ENCODE measurements around the gene ATF6.

The ATF6 gene

GRCh38 chr1:161866241-161866640, 100.1 kb downstream of the ATF6 start:
- Mint-ChIP-seq H3K4me3 (no peak overlapping the region), H3K36me3 (peaks cover 21% of the 10 kb centered on the region), H3K9me3 (no peaks in the 10 kb centered on the region), H3K27ac (no peak overlapping the region), H3K27me3 (no peaks in the 10 kb centered on the region), H3K4me1 (no peaks in the 10 kb centered on the region)

DNA sequence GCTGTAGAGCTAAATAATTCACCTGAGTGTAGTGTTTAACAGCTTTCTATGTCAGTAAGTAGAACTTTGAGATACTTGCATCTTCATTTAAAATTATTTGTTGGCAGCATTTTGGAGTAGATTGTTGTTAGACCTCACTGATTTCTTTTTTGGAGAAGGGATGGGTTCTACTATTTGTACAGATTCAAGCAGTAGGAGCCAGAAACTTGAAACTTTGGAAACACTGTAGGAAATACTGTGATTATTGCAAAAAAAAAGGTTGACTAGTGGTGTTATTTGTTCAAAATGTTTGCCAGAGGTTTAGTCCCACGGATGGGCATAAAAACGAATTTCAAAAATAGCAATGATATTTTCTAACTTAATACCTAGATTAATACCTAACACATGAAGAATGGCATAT, 102.7 kb downstream of the ATF6 start:
- no peak overlapping the region for H3K27ac Mint-ChIP-seq
- no peaks in the 10 kb centered on the region for H3K27me3 Mint-ChIP-seq
- H3K36me3 Mint-ChIP-seq: peaks cover 25% of the 10 kb centered on the region
- H3K4me3 Mint-ChIP-seq: no peak overlapping the region
- peaks cover 4% of the 10 kb centered on the region for H3K4me1 Mint-ChIP-seq
- no peaks in the 10 kb centered on the region for H3K9me3 Mint-ChIP-seq

DNA sequence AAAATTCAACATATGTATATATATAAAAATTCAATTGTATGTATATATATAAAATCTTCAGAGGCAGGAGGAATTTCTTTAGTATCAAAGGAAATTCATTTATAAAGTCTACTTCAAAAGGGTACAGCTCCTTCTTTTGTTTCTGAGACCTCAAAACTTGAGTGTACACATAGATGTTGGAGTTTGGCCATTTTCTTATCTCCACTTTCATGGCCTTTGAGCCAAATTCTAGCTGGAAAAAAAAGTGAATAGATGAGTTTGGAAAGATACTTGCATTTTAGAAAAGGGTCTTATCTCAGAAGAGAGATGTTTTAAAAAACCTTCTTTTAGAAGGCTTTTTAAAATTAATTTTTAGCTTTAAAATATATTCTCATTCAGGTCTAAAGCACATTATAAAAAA, 103.2 kb downstream of the ATF6 start:
- Mint-ChIP-seq H3K36me3 (peaks cover 24% of the 10 kb centered on the region), H3K4me1 (peaks cover 4% of the 10 kb centered on the region), H3K4me3 (no peak overlapping the region), H3K27me3 (no peaks in the 10 kb centered on the region), H3K27ac (no peak overlapping the region), H3K9me3 (no peaks in the 10 kb centered on the region)

GRCh38 chr1:161872506-161872905, 106.4 kb downstream of the ATF6 start:
- Mint-ChIP-seq H3K36me3 (peaks cover 16% of the 10 kb centered on the region), H3K4me1 (peaks cover 4% of the 10 kb centered on the region), H3K9me3 (no peaks in the 10 kb centered on the region), H3K4me3 (no peak overlapping the region), H3K27me3 (no peaks in the 10 kb centered on the region), H3K27ac (peak overlapping the region; percentile 0)

- Mint-ChIP-seq H3K9me3 (no peaks in the 10 kb centered on the region), H3K27ac (no peak overlapping the region), H3K4me3 (no peak overlapping the region), H3K27me3 (no peaks in the 10 kb centered on the region), H3K4me1 (peaks cover 8% of the 10 kb centered on the region), H3K36me3 (peaks cover 7% of the 10 kb centered on the region)
These were observed 113.1 kb downstream of the ATF6 start for GRCh38 chr1:161879261-161879660.

- Mint-ChIP-seq H3K4me3 (no peak overlapping the region), H3K4me1 (peaks cover 8% of the 10 kb centered on the region), H3K27ac (no peak overlapping the region), H3K27me3 (no peaks in the 10 kb centered on the region), H3K9me3 (no peaks in the 10 kb centered on the region), H3K36me3 (peaks cover 21% of the 10 kb centered on the region)
These were observed 118.4 kb downstream of the ATF6 start for GRCh38 chr1:161884475-161884874.

DNA sequence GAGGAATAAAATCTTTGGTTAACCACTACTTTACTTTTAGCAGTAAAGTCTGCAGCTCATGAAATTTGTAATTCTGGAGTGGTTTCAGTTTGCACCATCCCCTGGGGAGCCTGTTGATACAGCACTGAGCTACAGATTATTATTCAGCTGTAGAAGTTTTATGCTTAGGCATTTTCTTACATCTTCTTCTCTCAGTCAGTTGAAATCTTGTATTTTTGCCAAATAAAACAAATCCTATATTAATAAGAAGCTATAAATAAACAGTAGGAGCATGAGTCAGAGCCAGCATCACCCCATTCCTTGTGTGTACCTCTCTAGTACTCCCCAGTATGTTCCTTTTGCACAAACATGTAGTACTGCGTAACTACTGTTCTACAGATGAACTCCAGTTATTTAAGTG, 118.9 kb downstream of the ATF6 start:
- H3K4me1 Mint-ChIP-seq: peaks cover 8% of the 10 kb centered on the region
- no peaks in the 10 kb centered on the region for H3K27me3 Mint-ChIP-seq
- peaks cover 3% of the 10 kb centered on the region for H3K9me3 Mint-ChIP-seq
- H3K4me3 Mint-ChIP-seq: no peak overlapping the region
- no peak overlapping the region for H3K27ac Mint-ChIP-seq
- H3K36me3 Mint-ChIP-seq: peaks cover 26% of the 10 kb centered on the region

DNA sequence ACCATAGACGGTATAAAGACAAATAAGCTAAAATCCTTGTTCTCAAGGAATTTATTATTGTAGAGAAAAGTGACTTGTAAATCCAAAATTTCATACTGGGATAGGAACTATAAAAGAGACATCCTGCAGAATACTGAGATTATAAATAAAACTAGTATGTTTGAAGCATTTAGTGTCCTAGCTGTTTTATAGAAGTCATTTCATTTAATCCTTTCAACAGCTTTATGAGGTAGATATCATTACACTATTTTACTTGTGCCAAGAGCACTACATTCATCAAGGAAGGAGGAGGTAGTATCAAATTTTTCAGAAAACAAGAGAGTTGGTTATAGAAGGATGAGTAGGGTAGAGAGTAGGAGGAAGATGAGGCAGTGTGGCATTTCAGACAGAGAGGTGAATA, 119.6 kb downstream of the ATF6 start:
- H3K4me3 Mint-ChIP-seq: no peak overlapping the region
- peaks cover 8% of the 10 kb centered on the region for H3K4me1 Mint-ChIP-seq
- H3K9me3 Mint-ChIP-seq: peaks cover 4% of the 10 kb centered on the region
- H3K36me3 Mint-ChIP-seq: peaks cover 33% of the 10 kb centered on the region
- no peaks in the 10 kb centered on the region for H3K27me3 Mint-ChIP-seq
- H3K27ac Mint-ChIP-seq: no peak overlapping the region

DNA sequence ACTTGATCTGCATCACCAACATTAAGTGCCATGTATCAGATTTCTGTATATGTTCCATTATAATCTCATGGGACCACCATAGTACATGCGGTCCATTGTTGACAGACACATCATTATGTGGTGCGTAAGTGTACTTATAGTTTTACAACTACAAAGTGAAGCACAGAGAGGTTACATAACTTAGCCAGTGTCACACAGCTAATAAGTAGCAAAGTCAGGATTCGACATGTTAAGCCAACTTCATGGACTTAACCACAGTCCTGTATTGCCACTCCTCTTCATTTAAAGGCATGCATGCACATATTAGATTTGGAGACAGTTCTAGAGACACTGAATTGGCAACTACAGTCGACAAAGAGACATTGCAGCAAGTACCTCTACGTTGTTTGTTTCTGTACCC, 120.5 kb downstream of the ATF6 start:
- Mint-ChIP-seq H3K4me1 (peaks cover 8% of the 10 kb centered on the region), H3K27me3 (no peaks in the 10 kb centered on the region), H3K9me3 (peaks cover 4% of the 10 kb centered on the region), H3K4me3 (no peak overlapping the region), H3K27ac (no peak overlapping the region), H3K36me3 (peaks cover 34% of the 10 kb centered on the region)

GRCh38 chr1:161887730-161888287, 121.7 kb downstream of the ATF6 start:
- H3K27me3 Mint-ChIP-seq: no peaks in the 10 kb centered on the region
- H3K36me3 Mint-ChIP-seq: peaks cover 35% of the 10 kb centered on the region
- H3K27ac Mint-ChIP-seq: no peak overlapping the region
- no peak overlapping the region for H3K4me3 Mint-ChIP-seq
- H3K9me3 Mint-ChIP-seq: peaks cover 4% of the 10 kb centered on the region
- H3K4me1 Mint-ChIP-seq: peaks cover 4% of the 10 kb centered on the region

DNA sequence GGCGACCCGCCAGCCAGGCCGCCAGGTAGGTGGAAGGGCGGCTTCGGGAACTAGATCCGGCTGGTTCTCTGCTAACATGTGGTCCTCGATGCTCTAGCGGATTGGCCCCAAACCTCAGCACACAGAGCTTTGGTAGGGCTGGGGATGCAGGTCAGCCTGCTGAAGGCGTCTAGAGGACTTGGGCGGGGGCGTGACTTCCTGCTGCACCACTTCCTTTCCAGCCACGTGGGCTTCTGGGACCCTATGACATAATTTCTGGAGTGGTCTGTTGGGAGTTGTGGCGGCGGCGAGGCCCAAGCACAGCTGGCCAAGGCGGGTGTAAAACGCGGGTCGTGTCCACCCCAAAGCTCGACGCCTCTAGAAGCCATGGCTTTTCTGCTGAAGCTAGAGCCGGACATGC, 124.5 kb downstream of the ATF6 start:
- H3K36me3 Mint-ChIP-seq: peaks cover 36% of the 10 kb centered on the region
- H3K4me1 Mint-ChIP-seq: no peaks in the 10 kb centered on the region
- peaks cover 4% of the 10 kb centered on the region for H3K9me3 Mint-ChIP-seq
- no peak overlapping the region for H3K4me3 Mint-ChIP-seq
- H3K27me3 Mint-ChIP-seq: no peaks in the 10 kb centered on the region
- no peak overlapping the region for H3K27ac Mint-ChIP-seq

- Mint-ChIP-seq H3K27me3 (no peaks in the 10 kb centered on the region), H3K36me3 (no peaks in the 10 kb centered on the region), H3K9me3 (no peaks in the 10 kb centered on the region)
These were observed 133.0 kb downstream of the ATF6 start for GRCh38 chr1:161899091-161899490.

GRCh38 chr1:161900160-161900559, 134.0 kb downstream of the ATF6 start:
- H3K36me3 Mint-ChIP-seq: no peaks in the 10 kb centered on the region
- no peaks in the 10 kb centered on the region for H3K27me3 Mint-ChIP-seq

More at GRCh38 chr1:161899091-161899490, 133.0 kb downstream of the ATF6 start:
- H3K27ac Mint-ChIP-seq: no peak overlapping the region
- H3K4me3 Mint-ChIP-seq: no peak overlapping the region
- H3K4me1 Mint-ChIP-seq: peaks cover under 1% of the 10 kb centered on the region

GRCh38 chr1:161902182-161902581, 136.1 kb downstream of the ATF6 start:
- H3K4me1 Mint-ChIP-seq: peaks cover 28% of the 10 kb centered on the region
- no peaks in the 10 kb centered on the region for H3K9me3 Mint-ChIP-seq
- H3K36me3 Mint-ChIP-seq: no peaks in the 10 kb centered on the region
- H3K4me3 Mint-ChIP-seq: no peak overlapping the region
- no peak overlapping the region for H3K27ac Mint-ChIP-seq
- H3K27me3 Mint-ChIP-seq: no peaks in the 10 kb centered on the region

More at GRCh38 chr1:161900160-161900559, 134.0 kb downstream of the ATF6 start:
- Mint-ChIP-seq H3K4me3 (no peak overlapping the region), H3K4me1 (peaks cover 11% of the 10 kb centered on the region), H3K27ac (no peak overlapping the region), H3K9me3 (no peaks in the 10 kb centered on the region)

DNA sequence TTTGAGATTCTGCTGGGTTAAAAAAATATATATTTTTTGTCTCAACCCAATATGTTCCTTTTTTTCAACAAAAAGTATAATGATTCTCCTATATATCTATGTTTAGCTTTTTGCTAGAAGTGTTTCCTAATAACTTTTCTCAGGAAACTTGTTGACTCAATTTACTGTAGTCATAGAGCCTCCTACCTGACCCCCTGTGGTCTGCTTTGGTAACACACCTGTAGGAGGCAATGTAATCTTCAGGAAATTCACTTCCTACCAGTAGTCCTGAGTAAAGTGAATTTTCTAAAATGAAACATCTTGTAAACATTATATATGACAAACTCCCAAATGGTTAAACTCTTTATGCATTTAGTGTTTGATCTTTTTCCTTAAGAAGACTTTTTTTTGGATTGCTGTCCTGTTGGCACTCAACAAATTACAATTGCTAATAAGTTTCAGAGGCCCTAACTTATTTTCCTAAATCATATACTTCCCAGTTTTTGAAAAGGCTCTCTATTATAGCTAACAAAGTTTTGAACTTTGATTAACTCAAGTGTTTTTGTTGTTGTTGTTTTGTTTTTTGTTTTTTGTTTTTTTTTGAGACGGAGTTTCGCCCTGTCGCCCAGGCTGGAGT, 139.3 kb downstream of the ATF6 start:
- Mint-ChIP-seq H3K4me1 (peaks cover 40% of the 10 kb centered on the region), H3K9me3 (no peaks in the 10 kb centered on the region), H3K36me3 (no peaks in the 10 kb centered on the region), H3K4me3 (no peak overlapping the region), H3K27ac (no peak overlapping the region), H3K27me3 (no peaks in the 10 kb centered on the region)

DNA sequence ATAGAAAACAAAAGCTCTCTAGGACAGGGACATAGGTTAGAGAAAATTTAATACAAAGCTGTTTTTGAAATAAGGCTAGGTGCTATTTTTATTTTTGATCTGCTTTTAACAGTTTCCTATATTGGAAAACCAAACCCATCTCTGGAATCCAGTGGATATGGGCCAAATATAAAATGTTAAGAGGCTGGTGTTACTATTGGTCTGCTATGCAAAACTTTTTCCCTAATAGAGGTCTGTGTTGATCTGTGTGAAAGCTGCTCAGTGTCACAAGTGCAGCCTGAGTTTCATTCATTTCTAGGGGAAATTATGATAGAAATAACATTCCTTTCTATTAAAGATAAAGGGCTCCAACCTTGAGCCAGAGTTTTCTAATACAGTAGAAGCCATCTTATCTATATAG, 141.1 kb downstream of the ATF6 start:
- Mint-ChIP-seq H3K27me3 (no peaks in the 10 kb centered on the region), H3K4me3 (no peak overlapping the region), H3K9me3 (no peaks in the 10 kb centered on the region), H3K36me3 (peaks cover 3% of the 10 kb centered on the region), H3K27ac (no peak overlapping the region), H3K4me1 (peaks cover 52% of the 10 kb centered on the region)

DNA sequence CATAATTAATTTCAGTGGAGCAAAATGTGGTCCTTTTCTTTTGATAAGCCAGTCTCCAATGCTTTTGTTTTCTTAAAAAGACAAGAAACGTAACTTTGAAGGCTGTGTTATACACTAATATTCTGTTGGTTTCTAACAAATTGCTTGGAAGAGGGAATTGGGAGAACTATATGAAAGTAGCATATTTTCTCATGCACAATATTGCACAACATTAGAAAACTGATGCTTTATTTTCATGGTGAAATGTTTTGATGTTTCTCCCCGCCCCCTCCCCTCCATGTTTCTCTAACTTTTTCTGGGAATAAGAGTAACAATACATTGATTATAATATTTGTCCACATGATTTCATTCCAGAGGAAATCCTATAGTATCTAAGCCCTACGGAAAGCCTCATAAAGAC, 142.1 kb downstream of the ATF6 start:
- H3K4me3 Mint-ChIP-seq: no peak overlapping the region
- peaks cover 9% of the 10 kb centered on the region for H3K36me3 Mint-ChIP-seq
- no peaks in the 10 kb centered on the region for H3K27me3 Mint-ChIP-seq
- peaks cover 60% of the 10 kb centered on the region for H3K4me1 Mint-ChIP-seq
- H3K9me3 Mint-ChIP-seq: no peaks in the 10 kb centered on the region
- H3K27ac Mint-ChIP-seq: no peak overlapping the region
